ENCODE measurements around the gene SNX7. TPM values are rescaled to one million over a fixed set of nuclear protein-coding genes. Genes with fewer than 3 reads are reported as not detected.

SNX7 gene
- total and polyA plus RNA-seq, 12 donors: 3.3 to 29.2 (median 18.9) TPM

DNA sequence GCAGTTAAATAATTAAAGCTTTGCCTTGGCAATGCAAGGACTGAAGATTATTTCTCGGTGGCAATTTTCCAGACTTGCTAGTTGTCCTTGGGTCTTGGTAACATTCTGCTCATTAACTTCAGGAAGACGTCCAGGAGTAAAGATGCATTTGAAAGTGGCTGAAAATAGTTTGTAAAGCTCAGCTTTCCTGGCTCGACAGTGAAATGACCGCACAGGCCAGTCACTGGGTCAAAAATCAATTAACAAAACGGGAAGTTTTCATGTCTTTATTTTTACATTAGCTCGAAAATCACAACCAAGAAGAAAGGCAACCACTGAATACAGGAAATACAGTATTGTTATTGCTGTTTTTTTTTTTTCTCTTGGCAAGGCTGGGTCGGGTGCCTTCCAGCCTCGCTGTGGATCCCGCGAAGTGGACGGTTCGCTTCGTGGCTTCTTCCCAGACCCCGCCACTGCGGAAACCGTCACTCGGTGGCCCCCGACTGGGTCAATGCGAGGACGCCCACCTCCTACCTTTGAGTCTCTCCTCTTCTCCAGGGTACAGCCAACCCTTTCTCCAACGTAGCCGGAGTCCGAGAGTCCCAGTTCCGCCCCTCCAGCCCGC is 479 bp upstream of the SNX7 start:
- peak in 1 of 7 donors; percentile 8 for DNase-seq
- WGBS, 4 donors: 1 to 2% (median 2%) methylated on average over 17 to 25 of the region's 25 CpGs
- Histone ChIP-seq H3K27me3 (no peaks in the 10 kb centered on the region), H3K27ac (peak overlapping the region in 4 of 5 donors; percentile 73 to 90 (median 85)), H3K4me1 (replicated peaks in 1 of 2) (peaks cover 0 to 17% of the 10 kb centered on the region in 2 donors), H3K9me3 (replicated peaks in 1 of 3) (no peaks in the 10 kb centered on the region), H3K4me3 (peak overlapping the region in 3 of 4 donors; percentile 69 to 92 (median 75)), H3K36me3 (replicated peaks in 1 of 2) (no peaks in the 10 kb centered on the region)
- TF ChIP-seq, protein P1, sequence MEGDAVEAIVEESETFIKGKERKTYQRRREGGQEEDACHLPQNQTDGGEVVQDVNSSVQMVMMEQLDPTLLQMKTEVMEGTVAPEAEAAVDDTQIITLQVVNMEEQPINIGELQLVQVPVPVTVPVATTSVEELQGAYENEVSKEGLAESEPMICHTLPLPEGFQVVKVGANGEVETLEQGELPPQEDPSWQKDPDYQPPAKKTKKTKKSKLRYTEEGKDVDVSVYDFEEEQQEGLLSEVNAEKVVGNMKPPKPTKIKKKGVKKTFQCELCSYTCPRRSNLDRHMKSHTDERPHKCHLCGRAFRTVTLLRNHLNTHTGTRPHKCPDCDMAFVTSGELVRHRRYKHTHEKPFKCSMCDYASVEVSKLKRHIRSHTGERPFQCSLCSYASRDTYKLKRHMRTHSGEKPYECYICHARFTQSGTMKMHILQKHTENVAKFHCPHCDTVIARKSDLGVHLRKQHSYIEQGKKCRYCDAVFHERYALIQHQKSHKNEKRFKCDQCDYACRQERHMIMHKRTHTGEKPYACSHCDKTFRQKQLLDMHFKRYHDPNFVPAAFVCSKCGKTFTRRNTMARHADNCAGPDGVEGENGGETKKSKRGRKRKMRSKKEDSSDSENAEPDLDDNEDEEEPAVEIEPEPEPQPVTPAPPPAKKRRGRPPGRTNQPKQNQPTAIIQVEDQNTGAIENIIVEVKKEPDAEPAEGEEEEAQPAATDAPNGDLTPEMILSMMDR (IDR thresholded peaks at IDR 0.05): no peak
- TF ChIP-seq POLR2A (IDR thresholded peaks at IDR 0.05): no peak
- intact Hi-C loops (cut with DNase I): no loop called here

DNA sequence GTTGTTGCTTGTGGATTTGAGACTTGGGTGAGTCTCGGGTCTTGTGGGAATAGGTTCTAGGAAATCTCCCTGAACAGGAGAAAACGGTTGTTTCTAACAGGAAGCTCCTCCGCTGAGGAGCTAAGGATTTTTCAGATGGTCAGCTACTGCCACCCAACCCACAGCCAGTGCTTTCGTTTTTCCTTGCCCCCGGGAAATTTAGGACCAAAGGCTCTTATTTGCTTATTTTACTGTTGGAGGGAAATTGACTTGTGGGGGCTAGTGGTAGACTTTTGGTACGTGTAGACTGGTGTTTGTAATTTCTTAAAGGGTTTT is 792 bp downstream of the SNX7 start:
- TF ChIP-seq POLR2A (IDR thresholded peaks at IDR 0.05): no peak
- TF ChIP-seq, protein P1 (IDR thresholded peaks at IDR 0.05): no peak
- H3K4me3 ChIP-seq: peak overlapping the region; percentile 22 to 92 (median 72)
- DNase-seq: no peak
- no peaks in the 10 kb centered on the region for H3K9me3 ChIP-seq (replicated peaks in 1 of 3)
- H3K27ac ChIP-seq: peak overlapping the region; percentile 17 to 90 (median 83)
- WGBS, 4 donors: 0 to 1% (median 1%) methylated on average over 5 to 6 of the region's 6 CpGs
- H3K4me1 ChIP-seq (replicated peaks in 1 of 2): peaks cover 0 to 17% of the 10 kb centered on the region in 2 donors
- H3K27me3 ChIP-seq: no peaks in the 10 kb centered on the region
- H3K36me3 ChIP-seq (replicated peaks in 1 of 2): no peaks in the 10 kb centered on the region
- intact Hi-C loops (cut with DNase I): no loop called here

DNA sequence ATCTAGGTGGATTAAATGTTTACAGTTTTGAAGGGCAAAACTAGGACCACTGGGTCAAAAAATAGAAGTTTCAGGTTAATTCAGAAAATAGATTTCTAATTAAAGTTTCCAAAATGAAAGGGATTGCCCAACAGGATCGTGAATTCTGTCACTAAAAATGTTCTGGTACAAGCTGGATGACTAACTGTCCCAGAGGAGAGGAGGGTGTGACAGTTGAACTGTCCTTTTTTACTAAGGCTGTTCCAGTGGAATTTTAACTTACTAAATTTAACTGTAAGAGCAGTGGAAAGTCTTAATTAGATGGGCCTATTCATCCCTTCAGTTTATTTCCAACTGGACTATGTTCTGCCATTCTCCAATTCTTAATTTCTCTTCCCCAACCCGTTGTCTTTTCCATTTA is 7.2 kb downstream of the SNX7 start:
- Histone ChIP-seq H3K27me3 (no peaks in the 10 kb centered on the region), H3K27ac (peak overlapping the region in 2 of 5 donors; percentile 30 to 33), H3K36me3 (replicated peaks in 1 of 2) (no peaks in the 10 kb centered on the region), H3K4me3 (peak overlapping the region in 1 of 4 donors; percentile 22), H3K4me1 (replicated peaks in 1 of 2) (peaks cover 0 to 15% of the 10 kb centered on the region in 2 donors), H3K9me3 (replicated peaks in 1 of 3) (no peaks in the 10 kb centered on the region)
- WGBS, 4 donors: 44 to 62% (median 54%) methylated on average over 2 of the region's 2 CpGs
- intact Hi-C loops (cut with DNase I): no loop called here
- no peak for TF ChIP-seq POLR2A (IDR thresholded peaks at IDR 0.05)
- TF ChIP-seq, protein P1 (IDR thresholded peaks at IDR 0.05): no peak
- peak in 1 of 7 donors; percentile 39 for DNase-seq

DNA sequence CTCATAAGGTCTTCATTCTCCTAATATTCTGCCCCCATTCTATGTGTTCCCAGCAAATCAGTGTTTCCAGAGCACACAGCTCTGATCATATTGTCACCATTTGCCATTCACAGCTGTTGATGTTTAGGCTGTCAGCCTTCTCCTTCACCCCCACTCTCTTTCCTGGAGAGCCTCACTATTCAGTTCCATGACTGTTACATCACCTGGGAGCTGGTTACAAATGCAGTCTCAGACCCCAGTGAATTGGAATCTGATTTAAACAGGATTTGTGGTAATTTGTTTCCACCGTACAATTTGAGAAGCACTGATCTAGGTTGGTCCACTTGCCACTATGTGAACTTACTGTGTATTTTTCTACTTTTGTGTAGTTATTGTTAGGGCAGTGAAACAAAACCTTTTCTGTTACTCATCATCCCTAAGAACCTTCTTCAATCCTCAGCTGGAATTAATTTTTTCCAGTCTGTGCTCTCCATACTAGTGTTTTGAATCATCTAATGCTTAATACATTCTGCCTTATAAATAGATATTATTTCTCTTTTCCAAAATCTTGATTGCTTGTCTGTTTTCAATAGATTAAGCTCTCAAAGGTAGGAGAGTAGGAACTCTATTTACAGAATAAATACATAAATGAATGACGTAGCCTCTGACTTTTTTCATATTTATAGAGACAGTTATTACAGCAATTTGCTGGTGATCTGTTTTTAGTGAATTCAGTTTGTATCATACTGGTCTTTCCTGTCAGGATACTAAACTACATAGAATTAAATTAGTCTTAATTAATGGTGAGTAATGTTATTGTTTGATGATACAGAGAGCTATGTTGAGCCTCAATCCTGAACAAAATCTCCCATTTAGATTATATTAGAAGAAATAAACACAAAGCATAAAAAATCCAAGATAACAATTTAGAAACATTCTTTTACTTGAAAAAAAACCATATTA is 8.1 kb downstream of the SNX7 start:
- Histone ChIP-seq H3K9me3 (replicated peaks in 1 of 3) (no peaks in the 10 kb centered on the region), H3K4me1 (replicated peaks in 1 of 2) (peaks cover 0 to 15% of the 10 kb centered on the region in 2 donors), H3K36me3 (replicated peaks in 1 of 2) (no peaks in the 10 kb centered on the region), H3K4me3 (no peak overlapping the region), H3K27ac (peak overlapping the region in 1 of 5 donors; percentile 33), H3K27me3 (no peaks in the 10 kb centered on the region)
- 84 to 92% (median 87%) methylated on average over 2 of the region's 2 CpGs for WGBS, 4 donors
- intact Hi-C loops (cut with DNase I): no loop called here
- no peak for DNase-seq
- no peak for TF ChIP-seq POLR2A (IDR thresholded peaks at IDR 0.05)
- TF ChIP-seq, protein P1 (IDR thresholded peaks at IDR 0.05): no peak

All from adrenal gland (tissue), 12 donors.